Fibroblast of the aortic adventitia (primary cell): ENCODE measurements around the gene UNC79. TPM values are rescaled to one million over a fixed set of nuclear protein-coding genes. Genes with fewer than 3 reads are reported as not detected.

Source experiments
- DNase-seq: peaks from one replicate; pipeline ENCODE4 v3.0.0-alpha.2; 2010; ENCODE audit warnings: low read depth
- H3K4me3 ChIP-seq: 2 replicates; pipeline ENCODE4 v1.5.1; 2011; ENCODE audit warnings: low read depth, mild to moderate bottlenecking, control low read depth, low read length, moderate library complexity
- total RNA-seq: library from RNA; depleted of rRNA; stranded (reverse); fragments of >200 nt; gene quantifications from 2 replicates; pipeline ENCODE4 v1.2.3, GENCODE V29; 2012; ENCODE audit warnings: low replicate concordance
- TF ChIP-seq, protein P1 (sequence below): IDR thresholded peaks from 2 replicates; pipeline ENCODE4 v1.5.1; 2011; ENCODE audit warnings: mild to moderate bottlenecking, low read length, control low read depth, inconsistent platforms; ENCODE audit not compliant: insufficient read depth

UNC79 gene
- total RNA-seq, 1 donor = 0.09 TPM

DNA sequence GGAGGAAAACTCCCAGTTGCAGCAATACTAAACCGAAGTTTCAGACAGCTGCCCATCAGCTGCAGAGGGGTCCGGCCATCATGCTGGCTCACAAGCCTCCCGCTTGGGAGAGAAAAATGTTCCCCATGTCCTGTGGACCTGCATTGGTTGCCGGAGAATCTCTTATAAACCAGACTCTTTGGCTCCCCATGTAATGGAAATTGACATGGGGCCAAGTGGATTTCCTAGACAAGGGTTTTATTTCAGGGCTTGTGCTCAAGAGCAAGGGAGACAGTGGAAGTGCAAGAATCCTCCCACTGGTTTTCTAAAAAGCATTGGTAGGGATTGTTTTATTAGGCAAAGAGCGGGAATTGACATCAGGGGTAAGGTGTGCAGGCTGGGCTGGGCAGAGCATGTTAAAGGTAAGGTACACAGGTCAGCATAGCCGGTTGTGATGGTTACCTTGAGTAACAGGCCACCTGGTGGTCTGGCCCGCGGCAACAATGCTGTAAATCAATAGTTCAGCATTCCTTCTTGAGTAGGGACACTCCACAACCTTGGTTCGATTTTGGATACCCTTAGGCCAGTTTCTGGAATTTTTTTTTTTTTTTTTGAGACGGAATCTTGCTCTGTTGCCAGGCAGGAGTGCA lies 135.4 kb downstream of the UNC79 start:
- TF ChIP-seq, protein P1, sequence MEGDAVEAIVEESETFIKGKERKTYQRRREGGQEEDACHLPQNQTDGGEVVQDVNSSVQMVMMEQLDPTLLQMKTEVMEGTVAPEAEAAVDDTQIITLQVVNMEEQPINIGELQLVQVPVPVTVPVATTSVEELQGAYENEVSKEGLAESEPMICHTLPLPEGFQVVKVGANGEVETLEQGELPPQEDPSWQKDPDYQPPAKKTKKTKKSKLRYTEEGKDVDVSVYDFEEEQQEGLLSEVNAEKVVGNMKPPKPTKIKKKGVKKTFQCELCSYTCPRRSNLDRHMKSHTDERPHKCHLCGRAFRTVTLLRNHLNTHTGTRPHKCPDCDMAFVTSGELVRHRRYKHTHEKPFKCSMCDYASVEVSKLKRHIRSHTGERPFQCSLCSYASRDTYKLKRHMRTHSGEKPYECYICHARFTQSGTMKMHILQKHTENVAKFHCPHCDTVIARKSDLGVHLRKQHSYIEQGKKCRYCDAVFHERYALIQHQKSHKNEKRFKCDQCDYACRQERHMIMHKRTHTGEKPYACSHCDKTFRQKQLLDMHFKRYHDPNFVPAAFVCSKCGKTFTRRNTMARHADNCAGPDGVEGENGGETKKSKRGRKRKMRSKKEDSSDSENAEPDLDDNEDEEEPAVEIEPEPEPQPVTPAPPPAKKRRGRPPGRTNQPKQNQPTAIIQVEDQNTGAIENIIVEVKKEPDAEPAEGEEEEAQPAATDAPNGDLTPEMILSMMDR = no peak
- H3K4me3 ChIP-seq = no peak overlapping the region
- DNase-seq = no peak

DNA sequence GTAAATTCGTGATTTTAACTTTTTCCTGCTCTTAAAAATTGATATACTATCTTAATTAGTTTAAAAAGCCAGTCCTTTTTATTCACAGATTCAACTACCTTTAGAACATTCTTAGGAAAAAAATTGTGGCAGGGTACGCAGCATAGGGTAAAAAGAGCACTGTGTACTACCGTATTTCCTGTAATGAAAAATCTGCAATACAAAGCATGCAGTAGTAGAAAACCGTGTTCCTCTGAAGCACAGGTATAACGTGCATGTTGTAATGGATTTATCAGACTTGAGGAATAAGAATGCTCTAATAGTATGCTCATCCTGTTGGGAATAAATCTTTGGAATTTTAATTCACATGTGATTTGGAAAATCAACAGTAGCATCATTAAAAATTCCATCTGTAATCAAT lies 140.5 kb downstream of the UNC79 start:
- TF ChIP-seq, protein P1 = no peak
- DNase-seq = no peak
- no peak overlapping the region for H3K4me3 ChIP-seq

DNA sequence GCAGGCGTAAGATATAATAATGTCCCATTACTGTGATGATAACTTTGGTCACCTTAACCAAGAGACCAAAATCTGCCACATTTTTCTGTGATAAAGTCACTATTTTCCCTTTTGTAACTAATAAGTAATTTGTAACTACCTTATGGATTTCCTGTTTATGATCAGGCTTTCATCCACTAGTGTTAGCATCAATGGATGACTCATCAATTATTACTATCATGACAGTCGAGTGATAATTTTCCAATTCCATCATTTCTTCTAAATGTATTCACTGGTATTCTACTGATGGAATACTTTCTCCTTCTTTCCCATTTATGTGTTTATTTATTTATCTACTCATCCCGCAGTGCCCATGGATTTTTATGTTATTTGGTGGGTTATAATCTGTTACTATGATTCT lies 148.4 kb downstream of the UNC79 start:
- no peak overlapping the region for H3K4me3 ChIP-seq
- TF ChIP-seq, protein P1 = no peak
- no peak for DNase-seq

DNA sequence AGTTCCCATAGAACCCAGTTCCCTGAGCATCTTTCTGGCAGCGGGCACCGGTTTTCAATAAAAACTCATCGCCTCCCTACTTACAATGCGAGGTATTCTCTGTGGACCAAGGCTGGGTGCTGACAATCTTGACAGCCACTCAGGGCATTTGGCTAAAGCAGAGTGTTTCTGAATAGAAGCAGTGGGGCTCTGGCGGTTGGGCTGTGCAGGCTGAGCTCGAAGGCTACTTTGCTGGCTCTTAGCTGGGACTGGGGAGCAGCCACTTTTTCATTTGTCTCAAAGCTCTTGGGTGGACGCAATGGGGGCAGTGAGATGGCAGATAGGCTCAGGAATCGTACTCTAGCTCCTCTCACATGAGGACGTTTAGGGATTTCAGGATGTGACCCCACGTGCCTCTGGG lies 151.8 kb downstream of the UNC79 start:
- no peak for DNase-seq
- no peak overlapping the region for H3K4me3 ChIP-seq
- TF ChIP-seq, protein P1 = no peak

DNA sequence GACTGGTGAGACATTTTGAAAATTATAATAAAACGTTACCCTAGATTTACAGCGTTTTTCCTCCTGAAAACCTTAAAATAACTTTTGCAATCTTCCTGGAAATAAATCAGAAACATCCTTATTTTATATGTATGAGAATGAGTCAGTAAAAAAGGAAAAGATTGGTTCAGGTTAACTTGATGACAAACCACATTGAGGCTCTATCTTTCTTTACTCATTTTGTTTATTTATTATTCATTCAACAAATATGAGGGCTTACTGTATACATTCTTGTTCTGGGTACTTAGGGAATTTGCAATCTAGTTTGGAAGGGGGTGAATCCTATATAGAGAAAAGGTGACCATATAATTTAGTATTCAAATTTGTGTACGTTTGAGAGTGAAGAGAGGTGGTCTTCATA lies 156.6 kb downstream of the UNC79 start:
- TF ChIP-seq, protein P1 = no peak
- no peak overlapping the region for H3K4me3 ChIP-seq
- DNase-seq = no peak

DNA sequence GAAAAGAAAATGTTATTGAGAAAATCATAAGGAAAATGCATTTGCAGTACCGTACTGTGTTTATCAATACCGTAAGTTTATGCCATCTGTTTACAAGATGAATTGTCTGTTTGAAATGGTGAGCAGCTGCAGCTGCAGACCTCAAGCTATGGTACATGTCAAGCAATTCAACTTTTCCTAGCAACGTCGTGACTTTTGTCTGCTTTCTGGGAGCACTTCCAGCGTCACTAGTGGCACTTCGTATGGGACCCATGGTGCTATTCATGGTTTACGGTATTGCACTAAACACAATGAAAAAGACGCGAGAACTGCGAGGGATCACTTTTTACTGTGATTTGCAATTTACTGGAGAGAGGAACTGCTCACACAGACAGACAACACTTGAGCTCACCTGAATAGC lies 160.8 kb downstream of the UNC79 start:
- no peak for DNase-seq
- TF ChIP-seq, protein P1 = no peak
- H3K4me3 ChIP-seq = no peak overlapping the region

DNA sequence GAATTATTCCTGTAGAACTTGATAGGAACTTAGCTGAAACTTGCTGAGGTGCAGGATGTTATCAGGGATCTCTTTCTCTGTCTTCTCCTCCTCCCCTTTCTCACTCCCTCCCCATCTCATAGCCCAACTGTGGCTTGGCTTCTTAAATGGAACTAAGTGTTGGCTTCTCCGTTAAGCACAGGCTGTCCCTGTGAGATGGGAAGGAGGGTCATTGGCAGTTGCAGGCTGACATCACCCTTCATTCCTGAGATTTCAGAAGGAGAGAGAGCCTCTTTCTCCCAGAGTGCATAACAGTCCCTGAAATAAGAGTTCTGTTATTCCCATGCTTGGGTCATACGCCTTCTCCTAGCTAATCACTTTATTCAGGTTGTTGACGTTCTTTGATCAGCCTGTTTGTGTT lies 162.0 kb downstream of the UNC79 start:
- no peak for DNase-seq
- no peak overlapping the region for H3K4me3 ChIP-seq
- TF ChIP-seq, protein P1 = no peak
